ENCODE results near the gene WDR7.
A peak's percentile ranks its signal among the peaks of the same experiment; 100 is the strongest.

The WDR7 gene

GRCh38 chr18:56843241-56843640 lies 192.1 kb downstream of the WDR7 start:
- no peak overlapping the region for H3K9ac ChIP-seq (ENCODE audit: low read length)
- no peaks in the 10 kb centered on the region for H4K20me1 ChIP-seq (ENCODE audit: insufficient read depth, low read length)
- no peaks in the 10 kb centered on the region for H3K9me3 ChIP-seq (ENCODE audit: low read length)
- H3K9me2 ChIP-seq (ENCODE audit: low read depth, low read length) = no peaks in the 10 kb centered on the region
- no peaks in the 10 kb centered on the region for H3F3A ChIP-seq (ENCODE audit: insufficient read depth, low read length)
- no peak overlapping the region for H2AFZ ChIP-seq (ENCODE audit: low read length)
- no peaks in the 10 kb centered on the region for H3K36me3 ChIP-seq (ENCODE audit: insufficient read depth, low read length)
- H3K4me3 ChIP-seq (ENCODE audit: low read depth, low read length, poor library complexity, severe bottlenecking) = no peak overlapping the region
- H3K4me1 ChIP-seq (ENCODE audit: insufficient read depth, low read length, severe bottlenecking) = no peaks in the 10 kb centered on the region
- H3K79me2 ChIP-seq (ENCODE audit: insufficient read depth, low read length) = no peaks in the 10 kb centered on the region
- TF ChIP-seq EZH2 (IDR thresholded peaks at IDR 0.05; ENCODE audit: borderline replicate concordance, low read length) = no peak
- no peak for TF ChIP-seq CTCF (IDR thresholded peaks at IDR 0.05; ENCODE audit: low read length)
- H3K27me3 ChIP-seq (ENCODE audit: insufficient read depth, low read length) = no peaks in the 10 kb centered on the region
- no peak overlapping the region for H3K4me2 ChIP-seq (ENCODE audit: low read length)
- no peak overlapping the region for H3K27ac ChIP-seq (ENCODE audit: low read depth, low read length, poor library complexity, severe bottlenecking)

DNA sequence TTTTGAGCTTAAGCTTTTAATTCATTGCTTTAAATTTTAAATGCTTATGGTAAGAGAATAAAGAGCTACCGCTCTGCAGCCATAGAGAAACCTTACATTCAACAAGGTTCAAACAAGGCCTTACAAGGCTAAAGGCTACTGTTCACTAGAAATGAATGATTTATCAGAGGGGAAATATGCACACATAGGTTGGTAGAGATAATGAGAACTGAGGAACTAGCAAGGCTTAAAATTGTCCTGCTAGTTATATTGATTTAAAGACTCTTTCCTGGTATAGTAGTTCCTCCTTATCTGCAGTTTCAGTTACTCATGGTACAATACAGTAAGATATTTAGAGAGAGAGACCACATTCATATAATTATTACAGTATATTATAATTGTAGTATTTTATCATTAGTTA lies 193.4 kb downstream of the WDR7 start:
- Histone ChIP-seq H3K4me3 (ENCODE audit: low read depth, low read length, poor library complexity, severe bottlenecking) (no peak overlapping the region), H2AFZ (ENCODE audit: low read length) (no peak overlapping the region), H3K4me1 (ENCODE audit: insufficient read depth, low read length, severe bottlenecking) (no peaks in the 10 kb centered on the region), H3K36me3 (ENCODE audit: insufficient read depth, low read length) (no peaks in the 10 kb centered on the region), H3K27me3 (ENCODE audit: insufficient read depth, low read length) (no peaks in the 10 kb centered on the region), H3K27ac (ENCODE audit: low read depth, low read length, poor library complexity, severe bottlenecking) (no peak overlapping the region), H3K9me2 (ENCODE audit: low read depth, low read length) (no peaks in the 10 kb centered on the region), H3K79me2 (ENCODE audit: insufficient read depth, low read length) (no peaks in the 10 kb centered on the region), H3K9me3 (ENCODE audit: low read length) (no peaks in the 10 kb centered on the region), H4K20me1 (ENCODE audit: insufficient read depth, low read length) (no peaks in the 10 kb centered on the region), H3F3A (ENCODE audit: insufficient read depth, low read length) (no peaks in the 10 kb centered on the region), H3K9ac (ENCODE audit: low read length) (no peak overlapping the region), H3K4me2 (ENCODE audit: low read length) (no peak overlapping the region)
- TF ChIP-seq CTCF (IDR thresholded peaks at IDR 0.05; ENCODE audit: low read length) (no peak), EZH2 (IDR thresholded peaks at IDR 0.05; ENCODE audit: borderline replicate concordance, low read length) (no peak)

GRCh38 chr18:56851774-56852173 lies 200.6 kb downstream of the WDR7 start:
- no peaks in the 10 kb centered on the region for H3K79me2 ChIP-seq (ENCODE audit: insufficient read depth, low read length)
- H2AFZ ChIP-seq (ENCODE audit: low read length) = no peak overlapping the region
- H3K9me2 ChIP-seq (ENCODE audit: low read depth, low read length) = no peaks in the 10 kb centered on the region
- H3K4me3 ChIP-seq (ENCODE audit: low read depth, low read length, poor library complexity, severe bottlenecking) = no peak overlapping the region
- TF ChIP-seq CTCF (IDR thresholded peaks at IDR 0.05; ENCODE audit: low read length) (no peak), EZH2 (IDR thresholded peaks at IDR 0.05; ENCODE audit: borderline replicate concordance, low read length) (no peak)
- peaks cover 24% of the 10 kb centered on the region for H3K4me1 ChIP-seq (ENCODE audit: insufficient read depth, low read length, severe bottlenecking)
- H3K9ac ChIP-seq (ENCODE audit: low read length) = peak overlapping the region; percentile 11; the same call in 1 of the 2 replicates
- no peaks in the 10 kb centered on the region for H3K36me3 ChIP-seq (ENCODE audit: insufficient read depth, low read length)
- H3F3A ChIP-seq (ENCODE audit: insufficient read depth, low read length) = no peaks in the 10 kb centered on the region
- H3K9me3 ChIP-seq (ENCODE audit: low read length) = no peaks in the 10 kb centered on the region
- no peaks in the 10 kb centered on the region for H4K20me1 ChIP-seq (ENCODE audit: insufficient read depth, low read length)
- H3K27ac ChIP-seq (ENCODE audit: low read depth, low read length, poor library complexity, severe bottlenecking) = peak overlapping the region; percentile 82
- no peaks in the 10 kb centered on the region for H3K27me3 ChIP-seq (ENCODE audit: insufficient read depth, low read length)
- H3K4me2 ChIP-seq (ENCODE audit: low read length) = peak overlapping the region; percentile 34

Measured in OCI-LY1 (cell line).